Measurements from ENCODE around the gene TBC1D14. TPM values are rescaled to one million over a fixed set of nuclear protein-coding genes. Genes with fewer than 3 reads are reported as not detected.
"Not testable (repeated sequence)": the region's sequence is repeated elsewhere in the genome, so short reads cannot be mapped to it uniquely, and the experiment has no call there.

Gene TBC1D14
- total RNA-seq, 1 experiment from 2014 or later, result 51.9 TPM

DNA sequence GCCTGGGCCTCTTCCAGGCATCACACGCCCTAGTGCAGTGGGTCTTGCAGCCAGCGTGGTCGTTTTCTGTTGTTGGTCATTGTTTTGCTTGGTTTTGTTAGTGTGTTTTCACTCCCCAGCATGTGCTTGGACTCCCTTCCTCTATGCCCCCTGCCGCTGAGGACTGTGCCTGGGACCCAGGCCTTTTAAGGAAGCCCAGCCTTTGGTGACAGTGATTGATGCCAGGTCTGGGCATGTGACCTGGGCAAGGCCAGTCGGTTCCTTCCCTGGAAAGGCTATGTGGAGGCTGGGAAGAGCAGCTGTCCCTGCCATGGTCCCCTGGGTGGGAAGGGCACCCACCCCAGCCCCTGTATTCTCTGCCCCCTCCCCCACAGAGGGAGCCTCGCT lies 167.1 kb downstream of the TBC1D14 start:
- no peak for DNase-seq (ENCODE audit: low read depth)

- no peak for DNase-seq (ENCODE audit: low read depth)
Observed at GRCh38 chr4:7077371-7077770, 167.7 kb downstream of the TBC1D14 start.

- DNase-seq (ENCODE audit: low read depth), result no peak
Observed at GRCh38 chr4:7078025-7078424, 168.4 kb downstream of the TBC1D14 start.

DNA sequence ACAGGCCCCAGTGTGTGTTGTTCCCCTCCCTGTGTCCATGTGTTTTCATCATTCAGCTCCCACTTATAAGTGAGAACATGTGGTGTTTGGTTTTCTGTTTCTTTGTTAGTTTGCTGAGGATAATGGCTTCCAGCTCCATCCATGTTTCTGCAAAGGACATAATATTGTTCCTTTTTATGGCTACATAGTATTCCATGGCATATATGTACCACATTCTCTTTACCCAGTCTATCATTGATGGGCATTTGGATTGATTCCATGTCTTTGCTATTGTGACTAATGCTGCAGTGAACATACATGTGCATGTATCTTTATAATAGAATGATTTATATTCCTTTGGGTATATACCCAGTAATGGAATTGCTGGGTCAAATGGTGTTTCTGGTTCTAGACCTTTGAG lies 169.9 kb downstream of the TBC1D14 start:
- DNase-seq (ENCODE audit: low read depth), result not testable (repeated sequence)

DNA sequence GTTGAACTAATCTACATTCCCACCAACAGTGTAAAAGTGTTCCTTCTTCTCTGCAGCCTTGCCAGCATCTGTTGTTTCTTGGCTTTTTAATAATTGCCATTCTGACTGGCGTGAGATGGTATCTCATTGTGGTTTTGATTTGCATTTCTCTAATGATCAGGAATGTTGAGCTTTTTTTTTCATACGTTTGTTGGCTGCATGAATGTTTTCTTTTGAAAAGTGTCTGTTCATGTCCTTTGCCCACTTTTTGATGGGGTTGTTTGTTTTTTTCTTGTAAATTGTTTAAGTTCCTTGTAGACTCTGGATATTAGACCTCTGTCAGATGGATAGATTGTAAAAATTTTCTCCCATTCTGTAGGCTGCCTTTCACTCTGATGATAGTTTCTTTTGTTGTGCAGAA lies 170.3 kb downstream of the TBC1D14 start:
- not testable (repeated sequence) for DNase-seq (ENCODE audit: low read depth)

Other genes with a start within 250 kb of the TBC1D14 start
- gene S100P, start 215.9 kb upstream of the TBC1D14 start, total RNA-seq (2014; rRNA removed), result not detected in 2 replicates
- 61.1 and 61.8 TPM in 2 replicates for gene MRFAP1L1, start 200.0 kb upstream of the TBC1D14 start, total RNA-seq (2014; rRNA removed)
- gene BLOC1S4, start 193.7 kb upstream of the TBC1D14 start, total RNA-seq (2014; rRNA removed), result 29.6 and 35.6 TPM in 2 replicates
- 14.1 and 19.0 TPM in 2 replicates for gene KIAA0232, start 127.1 kb upstream of the TBC1D14 start, total RNA-seq (2014; rRNA removed)
- 14.0 and 14.5 TPM in 2 replicates for gene TADA2B, start 133.5 kb downstream of the TBC1D14 start, total RNA-seq (2014; rRNA removed)
- gene GRPEL1, start 158.2 kb downstream of the TBC1D14 start, total RNA-seq (2014; rRNA removed), result 40.2 and 56.1 TPM in 2 replicates

Measured in LHCN-M2 (cell line).